HG03095 (cell line): ENCODE measurements around the gene TFPI2.
"Not testable (repeated sequence)": the region's sequence is repeated elsewhere in the genome, so short reads cannot be mapped to it uniquely, and the experiment has no call there.

Experiments
- ATAC-seq: cut with Tn5 transposase; IDR thresholded peaks from one replicate; pipeline ENCODE4 v1.9.1; 2021; ENCODE audit warnings: moderate library complexity; ENCODE audit not compliant: unreplicated experiment

Gene TFPI2, protein sequence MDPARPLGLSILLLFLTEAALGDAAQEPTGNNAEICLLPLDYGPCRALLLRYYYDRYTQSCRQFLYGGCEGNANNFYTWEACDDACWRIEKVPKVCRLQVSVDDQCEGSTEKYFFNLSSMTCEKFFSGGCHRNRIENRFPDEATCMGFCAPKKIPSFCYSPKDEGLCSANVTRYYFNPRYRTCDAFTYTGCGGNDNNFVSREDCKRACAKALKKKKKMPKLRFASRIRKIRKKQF

GRCh38 chr7:93890464-93891068, at the start of gene TFPI2:
TSS of gene TFPI2 (minus strand) at chr7:93890753. CDS start at chr7:93890678, 75 bp downstream.
- no peak for ATAC-seq

DNA sequence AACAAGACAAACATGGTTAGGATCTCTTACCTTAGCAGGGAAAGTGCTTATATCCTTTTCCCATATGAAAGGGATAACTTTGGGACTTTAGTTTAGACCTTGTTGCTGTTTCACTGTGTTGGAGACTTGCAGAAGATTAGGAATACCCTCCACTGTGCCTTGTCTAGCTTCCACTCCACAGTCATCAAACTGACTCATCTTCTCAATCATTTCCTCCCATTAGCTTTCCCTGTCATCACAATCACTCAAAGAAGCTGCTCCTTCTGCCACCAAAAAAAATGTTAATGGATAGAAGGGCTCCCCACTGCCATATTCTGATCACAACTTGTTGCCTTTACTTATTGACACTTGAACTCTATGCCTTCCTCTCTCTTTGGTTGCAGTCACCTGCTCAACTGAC, 47.7 kb upstream of the TFPI2 start:
- no peak for ATAC-seq

DNA sequence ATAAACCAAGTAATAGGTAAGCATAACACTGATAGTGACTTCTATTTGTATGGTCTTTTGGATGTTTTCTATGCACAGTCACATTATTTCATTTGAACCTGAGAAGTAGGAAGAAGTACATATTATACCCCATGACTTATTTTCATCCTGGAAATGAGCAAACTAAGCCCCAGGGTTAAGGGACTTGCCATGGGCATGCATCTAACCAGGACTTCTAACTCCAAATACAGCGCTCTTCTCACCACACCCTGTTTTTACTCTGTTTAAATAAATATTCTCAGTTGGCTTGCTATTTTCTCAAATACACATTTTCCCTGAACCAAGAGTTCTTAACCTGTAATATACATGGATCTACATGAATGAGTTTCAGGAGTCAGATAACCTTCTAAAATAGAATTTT, 47.3 kb upstream of the TFPI2 start:
- no peak for ATAC-seq

DNA sequence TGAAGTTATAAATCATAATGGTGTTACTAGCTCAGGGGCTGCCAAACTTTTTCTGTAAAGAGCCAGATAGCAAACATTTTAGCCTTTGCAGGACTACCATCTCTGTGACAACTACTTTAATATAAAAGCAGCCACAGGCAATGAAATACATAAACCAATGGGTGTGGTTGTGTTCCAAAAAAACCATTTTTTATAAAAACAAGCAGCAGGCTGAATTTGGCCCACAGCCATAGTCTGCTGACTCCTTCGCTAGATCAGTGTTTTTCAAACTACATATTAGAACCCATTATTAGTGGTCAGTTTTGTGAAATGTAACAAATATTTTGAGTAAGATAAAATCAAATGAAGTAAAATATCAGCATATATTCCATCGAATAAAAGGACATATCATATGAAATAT, 44.5 kb upstream of the TFPI2 start:
- ATAC-seq = no peak

GRCh38 chr7:93933156-93933555, 42.6 kb upstream of the TFPI2 start:
- no peak for ATAC-seq

DNA sequence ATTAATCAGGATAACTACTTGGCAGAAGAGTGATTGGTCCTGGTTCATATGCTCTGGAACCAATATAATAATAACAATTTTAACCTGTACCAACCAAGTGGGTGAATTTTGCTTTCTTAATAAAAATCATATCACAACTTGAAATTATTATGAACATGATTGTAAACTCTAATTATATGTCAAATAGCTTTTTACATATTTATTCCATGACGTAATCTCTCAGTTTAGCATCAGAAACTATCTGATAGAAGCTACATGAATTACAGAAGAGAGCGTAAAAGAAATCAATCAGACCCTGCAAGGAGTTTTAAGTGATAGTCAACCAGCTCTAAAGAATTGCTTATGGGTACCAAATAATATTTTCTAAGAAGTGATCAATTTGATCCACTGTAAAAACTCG, 41.1 kb upstream of the TFPI2 start:
- no peak for ATAC-seq

GRCh38 chr7:93927585-93927984, 37.0 kb upstream of the TFPI2 start:
- ATAC-seq = no peak

DNA sequence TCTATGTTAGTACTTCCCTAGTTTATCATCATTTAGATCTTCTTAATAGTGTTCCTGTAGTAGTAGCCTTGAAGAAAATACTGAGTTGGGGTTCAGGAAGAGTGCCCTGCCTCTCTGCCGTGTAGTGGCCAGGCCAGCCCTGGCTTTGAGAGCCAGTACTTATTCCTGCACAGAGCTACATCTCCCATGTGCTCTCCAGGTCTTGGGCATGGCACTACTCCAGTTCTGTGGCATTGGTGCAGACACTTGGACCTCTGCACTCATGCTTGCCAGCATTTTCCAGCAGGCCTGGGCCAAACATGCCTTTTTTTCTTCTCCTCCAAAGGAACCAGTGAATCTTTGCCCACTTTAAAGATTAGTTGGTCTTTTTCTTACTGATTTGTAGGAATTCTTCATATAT, 36.2 kb upstream of the TFPI2 start:
- ATAC-seq = no peak

DNA sequence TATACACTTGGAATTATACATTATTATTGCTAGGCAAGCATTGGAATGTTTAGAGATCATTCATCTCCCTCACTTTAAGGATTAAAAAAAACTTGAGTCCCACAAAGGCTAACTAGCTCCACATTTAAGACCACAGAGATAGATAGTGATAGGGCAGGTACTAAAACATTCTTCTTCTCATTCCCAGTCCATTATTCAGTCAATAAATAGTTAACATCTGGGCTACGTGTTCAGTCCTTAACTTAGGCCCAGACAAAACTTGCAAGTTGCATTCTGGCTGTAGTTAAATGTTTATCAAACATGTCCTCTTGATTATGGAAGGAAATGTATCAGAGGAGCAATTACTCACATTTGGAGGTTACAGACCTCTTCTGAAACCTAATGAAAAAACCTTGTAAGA, 33.4 kb upstream of the TFPI2 start:
- no peak for ATAC-seq

- ATAC-seq = no peak
Observed at GRCh38 chr7:93923296-93923695, 32.7 kb upstream of the TFPI2 start.

GRCh38 chr7:93921607-93922566, 31.3 kb upstream of the TFPI2 start, which contains the start of gene GNG11:
TSS of gene GNG11 (plus strand) at chr7:93921735. CDS start at chr7:93922138, 403 bp downstream.
- peak; percentile 92 for ATAC-seq

DNA sequence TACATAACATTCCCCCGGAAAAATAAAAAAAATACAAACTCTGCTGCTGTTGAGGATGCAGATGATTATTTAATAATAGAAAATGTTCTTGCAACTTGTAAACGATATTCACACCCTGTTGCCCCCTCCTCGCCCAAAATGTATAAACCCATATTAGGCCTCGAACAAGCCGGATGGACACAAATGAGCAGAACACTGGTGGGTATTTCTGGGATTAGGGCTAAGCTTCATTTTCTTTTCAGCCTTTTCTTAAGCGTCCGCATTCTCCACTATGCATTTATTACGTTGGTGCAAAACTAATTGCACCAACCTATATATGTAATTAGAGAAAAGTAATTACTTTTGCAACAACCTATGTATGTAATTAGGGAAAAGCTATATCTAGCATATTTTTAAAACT, 30.6 kb upstream of the TFPI2 start:
- ATAC-seq = no peak

DNA sequence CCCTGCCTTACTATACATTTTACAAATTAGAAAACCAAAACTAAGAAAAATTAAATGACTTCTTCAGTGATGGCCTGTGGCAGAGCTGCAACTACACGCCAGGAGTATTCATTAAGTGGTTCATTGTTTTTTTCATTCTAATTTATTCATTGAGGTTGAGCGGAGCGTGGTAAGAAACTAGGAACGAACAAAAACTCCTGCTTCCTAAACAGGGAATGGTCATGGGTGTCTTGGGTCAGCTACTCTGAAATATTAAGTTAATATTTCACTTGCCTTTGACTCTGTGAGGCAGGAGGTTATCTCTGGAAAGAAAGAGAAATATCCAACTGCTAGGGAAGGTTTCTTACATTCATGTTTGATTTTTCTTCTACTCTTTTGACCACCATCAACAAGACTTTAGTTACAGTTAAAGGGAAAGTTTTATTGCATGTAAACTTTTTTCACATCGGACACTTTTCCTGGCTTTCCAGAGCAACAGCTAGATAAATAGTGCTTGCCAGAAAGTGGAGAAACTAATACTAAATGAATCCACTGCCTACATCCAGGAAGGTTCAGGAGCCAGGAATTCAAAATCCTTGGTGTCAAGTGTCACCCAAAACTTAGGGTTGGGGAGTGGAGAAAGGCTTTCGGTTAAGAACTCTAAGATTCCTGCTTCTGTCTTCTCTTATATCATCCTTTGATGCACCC, 30.1 kb upstream of the TFPI2 start:
- no peak for ATAC-seq

DNA sequence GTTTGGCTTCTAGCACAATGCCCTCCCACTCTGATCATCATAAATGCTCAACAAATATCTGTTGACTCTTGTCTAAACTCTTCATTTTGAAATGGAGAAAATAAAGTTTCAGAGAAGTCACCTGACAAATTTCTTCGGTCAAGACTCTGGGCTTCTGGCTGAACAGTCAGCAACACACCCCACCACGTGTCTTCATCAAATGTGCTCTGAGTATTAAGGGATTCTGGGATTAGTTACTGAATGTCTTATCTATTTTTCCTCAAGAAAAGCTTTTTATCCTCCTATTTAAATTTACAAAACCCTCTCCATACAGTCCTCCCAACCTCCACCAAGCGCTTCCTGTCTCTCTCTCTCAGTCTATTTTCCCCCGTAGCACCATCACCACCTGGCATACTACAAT, 25.8 kb upstream of the TFPI2 start:
- ATAC-seq = not testable (repeated sequence)

DNA sequence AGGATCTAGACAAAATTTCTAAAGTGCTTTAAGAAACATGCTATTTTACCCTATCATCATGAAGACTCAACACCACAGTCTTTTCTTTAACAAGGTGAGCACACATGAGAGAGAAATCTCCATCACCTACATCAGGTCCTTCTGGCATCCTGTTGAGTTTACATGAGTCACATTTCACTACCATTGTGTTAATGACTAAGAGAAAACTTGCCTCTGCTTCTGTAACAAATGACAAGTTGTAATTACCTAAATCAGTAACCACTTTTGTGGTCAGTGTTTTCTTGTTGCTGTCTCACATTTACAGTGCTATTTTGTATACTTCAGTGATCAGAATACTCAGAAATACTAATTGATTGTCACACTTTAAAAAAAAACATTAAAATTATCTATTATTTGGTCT, 25.3 kb upstream of the TFPI2 start:
- ATAC-seq = not testable (repeated sequence)

DNA sequence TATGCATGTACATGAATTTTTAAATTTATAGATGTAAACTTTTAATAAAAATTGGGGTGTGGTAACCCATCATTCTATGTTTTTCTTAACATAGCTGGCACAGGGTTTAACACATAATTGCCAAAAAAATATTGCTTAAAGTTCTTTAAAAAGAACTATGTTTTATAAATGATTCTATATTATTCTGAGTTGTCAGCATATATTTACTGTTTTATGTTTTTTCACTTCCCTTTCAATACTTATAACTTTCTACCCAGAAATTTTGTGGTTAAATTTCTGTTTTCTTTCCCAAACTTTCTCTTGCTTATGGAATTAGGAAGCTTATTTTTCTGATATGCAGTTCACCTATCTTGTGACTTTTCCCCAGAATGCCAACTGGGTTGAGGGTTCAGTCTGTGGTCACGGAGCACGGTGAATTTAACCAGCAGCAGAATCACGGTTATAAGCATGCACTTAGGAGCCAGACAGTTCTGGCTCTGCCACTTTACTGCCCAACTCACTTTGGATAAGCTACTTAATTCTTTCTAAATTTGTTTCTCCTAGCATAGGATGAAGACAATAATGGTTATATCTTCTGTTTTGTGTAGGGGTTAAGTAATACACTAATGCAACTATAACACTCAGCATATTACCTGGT, 24.8 kb upstream of the TFPI2 start:
- ATAC-seq = not testable (repeated sequence)

- ATAC-seq = no peak
Observed at GRCh38 chr7:93914581-93915066, 24.1 kb upstream of the TFPI2 start.

GRCh38 chr7:93913197-93913596, 22.6 kb upstream of the TFPI2 start:
- ATAC-seq = no peak

GRCh38 chr7:93911661-93912060, 21.1 kb upstream of the TFPI2 start:
- ATAC-seq = not testable (repeated sequence)

- ATAC-seq = not testable (repeated sequence)
Observed at GRCh38 chr7:93911242-93911641, 20.7 kb upstream of the TFPI2 start.
